Measurements from ENCODE around the gene TMEM129.

TMEM129 gene

DNA sequence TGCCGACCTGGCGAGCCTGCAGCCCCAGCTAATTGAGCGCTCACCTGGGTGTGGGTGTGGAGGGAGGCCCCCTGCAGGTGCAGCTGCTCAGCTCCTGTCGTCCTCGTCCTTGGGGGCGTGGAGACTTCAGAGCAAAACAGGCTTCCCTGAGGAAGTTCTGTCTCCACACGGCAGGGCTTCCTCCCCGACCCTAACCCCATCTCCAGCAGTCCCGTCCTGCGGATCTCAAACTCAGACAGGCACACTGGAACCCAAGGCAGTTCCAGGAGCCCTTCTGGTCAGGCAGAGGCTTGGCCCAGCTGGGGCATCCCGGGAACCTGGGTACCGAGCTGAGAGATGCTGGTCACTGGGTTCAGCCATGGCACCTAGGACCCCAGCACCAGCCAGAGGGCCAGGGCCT, 24.6 kb upstream of the TMEM129 start:
- TF ChIP-seq, protein P1, sequence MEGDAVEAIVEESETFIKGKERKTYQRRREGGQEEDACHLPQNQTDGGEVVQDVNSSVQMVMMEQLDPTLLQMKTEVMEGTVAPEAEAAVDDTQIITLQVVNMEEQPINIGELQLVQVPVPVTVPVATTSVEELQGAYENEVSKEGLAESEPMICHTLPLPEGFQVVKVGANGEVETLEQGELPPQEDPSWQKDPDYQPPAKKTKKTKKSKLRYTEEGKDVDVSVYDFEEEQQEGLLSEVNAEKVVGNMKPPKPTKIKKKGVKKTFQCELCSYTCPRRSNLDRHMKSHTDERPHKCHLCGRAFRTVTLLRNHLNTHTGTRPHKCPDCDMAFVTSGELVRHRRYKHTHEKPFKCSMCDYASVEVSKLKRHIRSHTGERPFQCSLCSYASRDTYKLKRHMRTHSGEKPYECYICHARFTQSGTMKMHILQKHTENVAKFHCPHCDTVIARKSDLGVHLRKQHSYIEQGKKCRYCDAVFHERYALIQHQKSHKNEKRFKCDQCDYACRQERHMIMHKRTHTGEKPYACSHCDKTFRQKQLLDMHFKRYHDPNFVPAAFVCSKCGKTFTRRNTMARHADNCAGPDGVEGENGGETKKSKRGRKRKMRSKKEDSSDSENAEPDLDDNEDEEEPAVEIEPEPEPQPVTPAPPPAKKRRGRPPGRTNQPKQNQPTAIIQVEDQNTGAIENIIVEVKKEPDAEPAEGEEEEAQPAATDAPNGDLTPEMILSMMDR (IDR thresholded peaks at IDR 0.05; ENCODE audit: insufficient read depth, low read length, poor library complexity, severe bottlenecking), result no peak
- H3K4me3 ChIP-seq (replicated peaks; ENCODE audit: low read depth, low read length), result no peak overlapping the region
- H3K27me3 ChIP-seq (replicated peaks; ENCODE audit: control insufficient read depth, insufficient read depth, low read length), result no peaks in the 10 kb centered on the region
- peaks cover 21% of the 10 kb centered on the region for H3K36me3 ChIP-seq (ENCODE audit: control insufficient read depth, insufficient read depth, low read length)
- DNase-seq (ENCODE audit: extremely low read depth, insufficient read length), result no peak

DNA sequence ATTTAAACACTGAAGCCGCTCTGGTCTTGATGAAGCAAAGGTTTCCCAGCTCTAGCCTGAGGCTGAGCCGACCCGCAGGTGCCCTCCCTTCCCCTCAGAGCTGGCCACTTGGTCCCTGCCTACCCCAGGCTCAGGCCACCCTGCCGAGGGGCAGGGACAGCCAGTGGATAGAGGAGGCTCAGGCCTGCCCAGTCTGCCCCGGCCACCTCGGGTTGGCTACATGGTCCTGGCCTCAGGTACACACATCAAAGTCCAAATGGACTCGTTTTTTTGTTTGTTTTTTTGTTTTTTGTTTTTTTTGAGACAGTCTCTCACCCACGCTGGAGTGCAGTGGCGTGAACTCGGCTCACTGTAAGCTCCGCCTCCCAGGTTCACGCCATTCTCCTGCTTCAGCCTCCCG, 24.0 kb upstream of the TMEM129 start:
- Histone ChIP-seq H3K36me3 (ENCODE audit: control insufficient read depth, insufficient read depth, low read length) (peaks cover 26% of the 10 kb centered on the region), H3K4me3 (replicated peaks; ENCODE audit: low read depth, low read length) (no peak overlapping the region), H3K27me3 (replicated peaks; ENCODE audit: control insufficient read depth, insufficient read depth, low read length) (no peaks in the 10 kb centered on the region)
- DNase-seq (ENCODE audit: extremely low read depth, insufficient read length), result no peak
- TF ChIP-seq, protein P1 (IDR thresholded peaks at IDR 0.05; ENCODE audit: insufficient read depth, low read length, poor library complexity, severe bottlenecking), result no peak

DNA sequence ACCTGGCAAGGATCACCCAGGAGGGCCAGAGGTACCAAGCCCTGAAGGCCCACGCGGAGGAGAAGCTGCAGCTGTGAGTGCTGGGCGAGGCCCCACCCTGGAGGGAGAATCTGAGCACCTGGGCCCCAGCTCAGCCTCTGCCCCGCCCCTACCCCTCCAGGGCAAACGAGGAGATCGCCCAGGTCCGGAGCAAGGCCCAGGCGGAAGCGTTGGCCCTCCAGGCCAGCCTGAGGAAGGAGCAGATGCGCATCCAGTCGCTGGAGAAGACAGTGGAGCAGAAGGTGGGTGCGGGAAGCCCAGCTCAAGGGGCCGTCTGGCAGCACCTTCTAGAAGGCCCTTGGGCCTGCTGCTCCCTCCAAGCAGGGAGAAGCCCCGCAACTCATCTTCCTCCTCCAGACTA, 23.4 kb upstream of the TMEM129 start:
- Histone ChIP-seq H3K4me3 (replicated peaks; ENCODE audit: low read depth, low read length) (no peak overlapping the region), H3K36me3 (ENCODE audit: control insufficient read depth, insufficient read depth, low read length) (peaks cover 30% of the 10 kb centered on the region), H3K27me3 (replicated peaks; ENCODE audit: control insufficient read depth, insufficient read depth, low read length) (no peaks in the 10 kb centered on the region)
- TF ChIP-seq, protein P1 (IDR thresholded peaks at IDR 0.05; ENCODE audit: insufficient read depth, low read length, poor library complexity, severe bottlenecking), result no peak
- DNase-seq (ENCODE audit: extremely low read depth, insufficient read length), result no peak

DNA sequence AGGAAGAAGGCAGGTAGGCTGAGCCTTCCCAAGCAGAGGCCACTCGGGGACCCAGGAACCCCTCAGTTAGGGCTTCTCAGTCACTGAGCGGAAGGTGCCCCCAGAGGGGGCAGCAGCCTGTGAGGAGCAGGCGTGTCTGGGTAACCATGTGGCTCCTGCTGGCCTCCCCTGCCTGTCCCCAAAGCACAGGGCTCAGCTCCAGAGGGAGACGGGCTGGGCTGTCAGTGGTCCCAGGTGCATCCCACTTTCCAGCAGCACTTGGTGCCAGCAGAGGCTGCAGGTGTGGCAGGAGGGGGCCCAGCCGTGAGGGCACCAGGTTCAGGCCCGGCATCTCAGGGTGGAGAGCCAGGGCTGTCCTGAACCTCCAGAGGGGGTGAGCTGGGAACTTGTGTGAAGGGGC, 22.9 kb upstream of the TMEM129 start:
- TF ChIP-seq, protein P1 (IDR thresholded peaks at IDR 0.05; ENCODE audit: insufficient read depth, low read length, poor library complexity, severe bottlenecking), result no peak
- Histone ChIP-seq H3K4me3 (replicated peaks; ENCODE audit: low read depth, low read length) (no peak overlapping the region), H3K36me3 (ENCODE audit: control insufficient read depth, insufficient read depth, low read length) (peaks cover 31% of the 10 kb centered on the region), H3K27me3 (replicated peaks; ENCODE audit: control insufficient read depth, insufficient read depth, low read length) (no peaks in the 10 kb centered on the region)
- DNase-seq (ENCODE audit: extremely low read depth, insufficient read length), result no peak

DNA sequence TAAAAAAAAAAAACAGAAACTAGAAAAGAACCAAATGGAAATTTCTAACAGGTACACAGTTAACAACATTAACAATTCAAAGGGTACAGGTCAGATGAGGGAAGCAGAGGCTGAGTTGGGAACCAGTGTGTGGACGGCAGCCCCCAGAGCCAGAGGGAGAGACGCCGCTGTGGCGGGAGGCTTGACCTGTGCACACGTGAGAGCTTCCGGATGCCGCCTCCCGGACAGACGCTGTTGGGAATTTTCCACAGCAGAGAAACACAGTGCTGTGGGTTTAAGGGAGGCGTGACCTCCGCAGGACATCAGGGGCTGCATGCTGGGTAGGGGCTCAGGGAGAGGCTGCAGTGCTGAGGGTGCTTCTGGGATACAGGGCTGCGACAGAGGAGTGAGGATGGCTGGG, 22.4 kb upstream of the TMEM129 start:
- peaks cover 31% of the 10 kb centered on the region for H3K36me3 ChIP-seq (ENCODE audit: control insufficient read depth, insufficient read depth, low read length)
- no peak for DNase-seq (ENCODE audit: extremely low read depth, insufficient read length)

More for the DNA sequence above, 22.4 kb upstream of the TMEM129 start:
- TF ChIP-seq, protein P1 (IDR thresholded peaks at IDR 0.05; ENCODE audit: insufficient read depth, low read length, poor library complexity, severe bottlenecking), result no peak
- Histone ChIP-seq H3K4me3 (replicated peaks; ENCODE audit: low read depth, low read length) (no peak overlapping the region), H3K27me3 (replicated peaks; ENCODE audit: control insufficient read depth, insufficient read depth, low read length) (no peaks in the 10 kb centered on the region)

Measured in GM06990 (cell line).